Measurements from ENCODE around the gene KLHL9. TPM values are rescaled to one million over a fixed set of nuclear protein-coding genes. Genes with fewer than 3 reads are reported as not detected.

KLHL9 gene
- total RNA-seq, 2 experiments from 2014 or later: 15.9 to 16.0 TPM

DNA sequence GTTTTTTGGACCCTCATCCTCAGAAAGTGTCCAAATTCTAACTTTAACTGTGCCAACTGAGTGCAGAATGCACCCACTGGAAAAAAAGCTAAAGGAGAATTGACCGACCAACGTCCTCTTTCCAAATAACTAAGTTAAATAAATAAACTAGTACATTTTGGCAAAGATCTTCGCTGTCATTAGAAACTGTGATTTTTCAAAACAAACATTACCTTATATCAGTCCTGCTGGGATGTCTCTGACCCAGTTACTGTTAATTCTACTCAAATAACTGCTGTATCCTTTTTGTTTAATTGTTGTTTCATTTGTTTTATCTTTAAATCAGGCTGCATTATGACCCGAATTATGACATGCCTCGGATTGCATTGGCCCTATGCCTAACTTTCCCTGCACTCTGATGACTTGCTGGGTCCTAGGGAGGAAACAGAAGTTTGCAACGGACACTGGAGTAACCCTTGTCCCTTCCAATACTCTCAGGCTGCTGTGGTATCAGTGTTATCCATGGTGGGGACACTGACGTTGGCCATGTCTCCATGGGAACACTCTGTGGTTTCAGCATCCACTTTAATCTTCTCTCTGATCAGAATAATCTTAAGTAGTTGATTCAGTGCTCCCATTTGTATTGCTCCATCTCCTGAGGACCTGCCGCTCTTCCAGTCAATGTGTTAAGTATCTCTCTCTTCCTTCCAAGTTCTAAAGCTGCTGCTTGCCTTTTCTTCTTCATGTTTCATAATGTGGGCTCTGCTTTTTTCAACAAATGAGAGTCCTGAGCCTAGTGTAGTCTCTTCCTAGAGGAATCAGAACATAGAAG, 19.0 kb downstream of the KLHL9 start:
- ChIA-PET CTCF (interaction anchor here (1.3 to 2.7 kb wide), 3 partner anchors 80 to 139 kb away, joined by 3 to 11 read pairs (median 7); no protein-coding TSS in a partner anchor), POLR2A (no interaction called here)
- H3K4me3 Mint-ChIP-seq: no peak overlapping the region
- no peaks in the 10 kb centered on the region for H3K27me3 Mint-ChIP-seq
- DNase-seq: no peak
- H3K4me1 Mint-ChIP-seq (ENCODE audit: low read depth): peaks cover 1% of the 10 kb centered on the region
- H3K9me3 Mint-ChIP-seq: no peaks in the 10 kb centered on the region
- intact Hi-C loops (cut with micrococcal nuclease): no loop called here
- no peak overlapping the region for H3K27ac Mint-ChIP-seq
- peaks cover 3% of the 10 kb centered on the region for H3K36me3 Mint-ChIP-seq

DNA sequence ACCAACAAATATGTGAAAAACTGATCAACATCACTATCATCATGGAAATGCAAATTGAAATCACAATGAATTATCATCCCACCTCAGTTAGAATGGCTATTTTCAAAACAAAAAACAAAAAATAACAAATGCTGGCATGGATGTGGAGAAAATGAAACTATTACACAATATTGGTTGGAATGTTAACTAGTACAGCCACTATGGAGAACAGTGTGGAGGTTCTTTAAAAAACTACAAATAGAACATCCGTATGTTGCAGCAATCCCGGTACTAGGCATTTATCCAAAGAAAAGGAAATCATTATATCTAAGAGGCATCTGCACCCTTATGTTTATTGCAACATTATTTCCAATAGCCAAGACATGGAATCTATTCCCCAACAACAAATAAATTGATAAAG, 21.1 kb downstream of the KLHL9 start:
- no peak for DNase-seq
- POLR2A ChIA-PET: no interaction called here
- no peaks in the 10 kb centered on the region for H3K27me3 Mint-ChIP-seq
- H3K4me1 Mint-ChIP-seq (ENCODE audit: low read depth): peaks cover 1% of the 10 kb centered on the region
- H3K36me3 Mint-ChIP-seq: no peaks in the 10 kb centered on the region
- H3K4me3 Mint-ChIP-seq: no peak overlapping the region
- no peak overlapping the region for H3K27ac Mint-ChIP-seq
- H3K9me3 Mint-ChIP-seq: no peaks in the 10 kb centered on the region
- CTCF ChIA-PET: interaction anchor here (1.4 to 1.5 kb wide), 2 partner anchors 12 to 120 kb away, joined by 6 read pairs; no protein-coding TSS in a partner anchor
- intact Hi-C loops (cut with micrococcal nuclease): no loop called here

DNA sequence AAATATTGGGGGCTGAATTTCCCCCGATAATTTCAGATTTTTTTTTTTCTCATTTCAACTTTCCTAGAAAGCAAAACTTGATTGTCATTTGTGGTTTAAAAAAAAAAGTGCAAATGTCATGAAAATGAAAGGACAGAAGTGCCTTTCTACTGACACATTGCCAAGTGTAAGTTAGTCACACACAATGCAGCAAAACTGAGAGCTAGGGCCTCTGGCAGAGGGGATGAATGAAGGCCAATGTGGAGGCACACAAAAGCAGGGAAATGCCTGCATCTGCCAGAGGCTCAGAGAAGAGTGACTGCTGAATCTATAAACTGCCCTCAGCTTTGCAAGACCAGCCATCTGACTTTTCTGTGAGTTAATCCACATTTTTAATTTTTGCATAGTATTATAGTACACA, 23.3 kb downstream of the KLHL9 start:
- Mint-ChIP-seq H3K4me3 (no peak overlapping the region), H3K36me3 (no peaks in the 10 kb centered on the region), H3K27ac (no peak overlapping the region), H3K4me1 (ENCODE audit: low read depth) (no peaks in the 10 kb centered on the region), H3K9me3 (no peaks in the 10 kb centered on the region), H3K27me3 (peaks cover 8% of the 10 kb centered on the region)
- ChIA-PET CTCF (interaction anchor here (1.0 kb wide), 1 partner anchor 144 kb away, joined by 3 read pairs; no protein-coding TSS in a partner anchor), POLR2A (no interaction called here)
- intact Hi-C loops (cut with micrococcal nuclease): no loop called here
- DNase-seq: no peak

DNA sequence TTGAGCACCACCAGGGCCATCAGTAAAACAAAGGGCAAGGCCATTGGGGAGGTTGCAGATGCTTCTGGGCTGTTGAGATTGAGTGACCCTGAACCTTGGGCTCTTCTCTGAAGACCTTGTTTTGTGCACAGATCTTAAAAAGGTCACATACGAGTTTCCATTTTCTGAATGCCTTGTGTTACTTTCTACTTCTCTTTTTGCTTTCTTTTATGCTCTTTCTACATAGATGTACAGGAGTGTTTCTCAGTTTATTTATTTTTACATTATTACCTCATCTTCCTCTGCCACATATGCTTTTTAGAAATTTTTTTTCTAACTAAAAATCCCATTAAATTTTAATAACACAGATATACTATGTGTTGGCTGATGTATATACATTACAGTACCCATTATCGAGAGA, 30.0 kb downstream of the KLHL9 start, which contains the start of gene IFNA5:
IFNA5 (minus strand) TSS at position 101 of the 400 bp plus-strand sequence; CDS start at position 44, 57 bp downstream.
- CTCF ChIA-PET: no interaction called here
- peaks cover 36% of the 10 kb centered on the region for H3K27me3 Mint-ChIP-seq
- no peak within 1 kb of the TSS for H3K27ac Mint-ChIP-seq
- H3K4me3 Mint-ChIP-seq: no peak within 1 kb of the TSS
- DNase-seq: no peak
- POLR2A ChIA-PET: no interaction called here
- no peaks in the 10 kb centered on the region for H3K36me3 Mint-ChIP-seq
- H3K9me3 Mint-ChIP-seq: no peaks in the 10 kb centered on the region
- intact Hi-C loops (cut with micrococcal nuclease): no loop called here
- no peaks in the 10 kb centered on the region for H3K4me1 Mint-ChIP-seq (ENCODE audit: low read depth)

DNA sequence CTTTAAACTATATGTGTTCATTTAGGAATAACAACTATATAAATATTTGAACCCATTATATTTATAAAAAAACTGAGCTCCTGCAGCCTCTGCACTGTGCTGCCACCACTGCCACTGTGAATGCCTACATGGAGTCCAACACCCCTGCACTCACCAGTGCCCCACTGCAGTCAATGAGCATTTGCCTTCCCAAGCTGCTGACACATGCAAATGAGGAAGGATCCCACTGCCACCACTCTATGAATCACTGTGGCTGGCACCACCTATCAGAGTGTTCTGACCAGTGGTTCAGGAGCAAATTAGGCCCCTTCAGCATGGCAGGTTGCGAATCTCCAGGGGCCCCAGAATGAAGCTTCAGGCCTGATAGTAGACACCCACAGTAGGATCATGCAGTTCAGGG, 39.2 kb downstream of the KLHL9 start:
- peaks cover 27% of the 10 kb centered on the region for H3K27me3 Mint-ChIP-seq

DNA sequence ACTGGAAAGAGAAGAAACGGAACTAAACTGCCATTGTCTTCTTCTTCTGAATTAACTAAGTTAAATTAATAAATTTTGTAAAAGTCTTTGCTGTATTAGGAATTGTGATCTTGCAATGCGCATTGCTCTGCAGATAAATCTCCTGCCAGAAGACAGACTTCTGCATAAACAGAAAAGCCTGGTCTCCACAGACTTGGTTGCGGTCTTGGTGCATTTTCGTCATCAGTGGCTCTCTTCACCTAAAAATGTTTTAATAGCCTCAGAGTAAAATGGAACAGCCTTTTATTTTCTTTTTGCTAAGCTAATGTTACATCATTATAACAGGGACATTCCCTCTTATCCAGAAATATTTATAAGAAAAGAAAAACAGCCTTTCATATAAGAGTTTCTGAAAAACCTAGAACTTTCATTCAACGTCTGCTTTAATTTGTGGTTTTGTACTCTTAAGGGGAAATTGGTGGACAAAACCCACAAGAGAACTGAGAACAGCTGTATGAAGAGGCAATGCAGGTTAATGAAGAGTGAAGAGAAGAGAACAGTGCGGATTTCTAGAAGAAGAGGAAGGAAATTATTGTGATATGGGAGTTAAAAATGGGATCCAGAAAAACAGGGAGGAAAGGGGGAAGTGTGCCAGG, 40.2 kb downstream of the KLHL9 start:
- Mint-ChIP-seq H3K4me1 (ENCODE audit: low read depth) (peaks cover 2% of the 10 kb centered on the region), H3K9me3 (peaks cover 4% of the 10 kb centered on the region), H3K27me3 (peaks cover 18% of the 10 kb centered on the region), H3K27ac (no peak overlapping the region), H3K4me3 (no peak overlapping the region), H3K36me3 (peaks cover 1% of the 10 kb centered on the region)
- DNase-seq: no peak
- CTCF ChIA-PET: no interaction called here
- POLR2A ChIA-PET: no interaction called here
- intact Hi-C loops (cut with micrococcal nuclease): no loop called here

More for the DNA sequence above, 39.2 kb downstream of the KLHL9 start:
- Mint-ChIP-seq H3K9me3 (peaks cover 4% of the 10 kb centered on the region), H3K4me1 (ENCODE audit: low read depth) (peaks cover 2% of the 10 kb centered on the region), H3K27ac (no peak overlapping the region), H3K36me3 (peaks cover 1% of the 10 kb centered on the region), H3K4me3 (no peak overlapping the region)
- intact Hi-C loops (cut with micrococcal nuclease): no loop called here
- ChIA-PET CTCF (interaction anchor here (1.5 to 1.7 kb wide), 2 partner anchors 43 to 100 kb away, joined by 4 to 5 read pairs; no protein-coding TSS in a partner anchor), POLR2A (interaction anchor here (0.6 kb wide), 1 partner anchor 24 kb away, joined by 6 read pairs; no protein-coding TSS in a partner anchor)
- DNase-seq: no peak

DNA sequence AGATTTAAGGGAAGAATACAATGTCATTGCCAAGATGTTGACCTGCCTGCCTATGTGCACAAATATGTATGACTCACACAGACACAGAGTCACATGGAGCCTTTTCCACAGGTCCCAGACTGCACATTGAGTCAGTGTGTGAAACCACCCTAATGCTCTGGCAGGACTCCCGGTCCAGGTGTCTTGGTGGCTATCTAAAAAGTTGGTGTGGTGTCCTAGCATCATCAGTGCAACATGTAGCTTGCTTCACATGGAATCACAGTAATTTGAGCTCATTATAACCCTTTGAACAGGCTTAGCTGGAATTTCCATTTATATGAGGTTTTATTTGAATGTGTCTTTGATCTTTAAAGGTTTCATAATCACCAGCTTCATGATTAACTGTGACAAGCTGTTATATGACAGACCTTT, 40.8 kb downstream of the KLHL9 start:
- H3K4me3 Mint-ChIP-seq: no peak overlapping the region
- CTCF ChIA-PET: no interaction called here
- POLR2A ChIA-PET: no interaction called here
- H3K4me1 Mint-ChIP-seq (ENCODE audit: low read depth): peaks cover 2% of the 10 kb centered on the region
- peaks cover 1% of the 10 kb centered on the region for H3K36me3 Mint-ChIP-seq
- peaks cover 4% of the 10 kb centered on the region for H3K9me3 Mint-ChIP-seq
- no peak for DNase-seq
- H3K27me3 Mint-ChIP-seq: peaks cover 14% of the 10 kb centered on the region
- H3K27ac Mint-ChIP-seq: no peak overlapping the region
- intact Hi-C loops (cut with micrococcal nuclease): no loop called here

DNA sequence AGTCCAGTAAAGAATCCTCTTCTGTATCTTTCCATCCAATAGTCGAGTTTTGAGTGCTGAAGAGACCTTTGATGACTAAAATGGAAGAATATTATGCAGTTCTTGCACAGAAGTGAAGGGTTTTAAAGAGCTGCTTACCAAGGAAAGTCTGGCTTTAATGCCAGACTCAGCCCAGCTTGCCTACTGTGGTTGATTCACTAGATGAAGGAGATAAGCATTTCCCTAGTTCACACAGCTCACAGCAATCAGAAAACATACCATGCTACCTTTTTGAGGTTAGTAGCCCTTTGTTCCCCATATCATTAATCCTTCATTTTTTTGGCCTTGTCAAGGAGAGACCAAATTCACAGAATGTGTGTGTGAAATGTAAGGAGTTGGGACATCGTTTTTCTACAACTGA, 45.4 kb downstream of the KLHL9 start:
- H3K4me3 Mint-ChIP-seq: no peak overlapping the region
- CTCF ChIA-PET: no interaction called here
- H3K9me3 Mint-ChIP-seq: no peaks in the 10 kb centered on the region
- no peaks in the 10 kb centered on the region for H3K36me3 Mint-ChIP-seq
- peaks cover 10% of the 10 kb centered on the region for H3K27me3 Mint-ChIP-seq
- H3K4me1 Mint-ChIP-seq (ENCODE audit: low read depth): no peaks in the 10 kb centered on the region
- intact Hi-C loops (cut with micrococcal nuclease): no loop called here
- no peak overlapping the region for H3K27ac Mint-ChIP-seq
- no peak for DNase-seq
- POLR2A ChIA-PET: no interaction called here

DNA sequence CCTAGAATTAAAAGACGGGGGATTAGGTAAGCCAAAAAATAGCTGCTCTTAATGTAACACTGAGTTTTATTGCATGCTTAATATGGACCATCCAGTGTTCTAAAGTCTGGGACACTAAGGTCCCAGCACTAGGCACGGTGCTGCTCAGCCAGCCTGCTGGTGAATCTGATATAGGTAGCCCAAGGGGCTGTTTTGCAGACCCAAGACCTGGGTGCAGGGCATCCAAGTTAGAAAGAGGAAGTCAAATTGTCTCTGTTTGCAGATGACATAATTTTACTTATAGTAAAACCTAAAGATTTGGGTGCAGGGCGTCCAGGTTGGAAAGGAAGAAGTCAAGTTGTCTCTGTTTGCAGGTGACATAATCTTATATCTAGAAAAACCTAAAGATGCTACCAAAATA, 47.9 kb downstream of the KLHL9 start:
- Mint-ChIP-seq H3K9me3 (no peaks in the 10 kb centered on the region), H3K4me3 (no peak overlapping the region), H3K27me3 (peaks cover 8% of the 10 kb centered on the region), H3K27ac (no peak overlapping the region), H3K4me1 (ENCODE audit: low read depth) (no peaks in the 10 kb centered on the region), H3K36me3 (no peaks in the 10 kb centered on the region)
- ChIA-PET POLR2A (no interaction called here), CTCF (no interaction called here)
- intact Hi-C loops (cut with micrococcal nuclease): no loop called here
- no peak for DNase-seq

DNA sequence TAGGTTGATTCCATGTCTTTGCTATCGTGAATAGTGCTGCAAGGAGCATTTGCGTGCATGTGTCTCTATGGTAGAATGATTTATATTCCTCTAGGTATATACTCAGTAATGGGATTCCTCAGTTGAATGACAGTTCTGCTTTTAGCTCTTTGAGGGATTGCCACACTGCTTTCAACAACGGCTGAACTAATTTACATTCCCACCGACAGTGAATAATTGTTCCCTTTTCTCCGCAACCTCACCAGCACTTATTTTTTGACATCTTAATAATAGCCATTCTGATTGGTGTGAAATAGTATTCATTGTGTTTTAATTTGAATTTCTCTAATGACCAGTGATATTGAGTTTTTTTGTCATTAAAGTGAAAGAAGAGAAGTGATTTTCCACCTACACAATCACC, 48.5 kb downstream of the KLHL9 start:
- Mint-ChIP-seq H3K36me3 (no peaks in the 10 kb centered on the region), H3K4me3 (no peak overlapping the region), H3K27me3 (peaks cover 8% of the 10 kb centered on the region), H3K27ac (no peak overlapping the region), H3K4me1 (ENCODE audit: low read depth) (no peaks in the 10 kb centered on the region), H3K9me3 (no peaks in the 10 kb centered on the region)
- intact Hi-C loops (cut with micrococcal nuclease): no loop called here
- CTCF ChIA-PET: no interaction called here
- no peak for DNase-seq
- POLR2A ChIA-PET: no interaction called here

DNA sequence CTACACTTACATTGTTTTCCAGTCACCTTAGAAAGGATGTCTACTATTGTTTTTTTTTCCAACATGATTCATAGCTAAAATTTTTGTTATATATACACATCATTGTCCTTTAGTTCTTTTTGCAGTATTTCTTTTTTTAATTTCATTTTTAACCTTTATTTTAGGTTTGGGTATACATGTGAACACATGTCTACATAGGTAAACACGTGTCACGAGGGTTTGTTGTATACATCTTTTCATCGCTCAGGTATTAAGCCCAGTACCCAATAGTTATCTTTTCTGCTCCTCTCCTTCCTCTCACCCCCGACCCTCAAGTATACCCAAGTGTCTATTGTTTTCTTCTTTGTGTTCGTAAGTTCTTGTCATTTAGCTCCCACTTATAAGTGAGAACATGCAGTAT, 49.1 kb downstream of the KLHL9 start:
- ChIA-PET CTCF (no interaction called here), POLR2A (no interaction called here)
- H3K4me1 Mint-ChIP-seq (ENCODE audit: low read depth): no peaks in the 10 kb centered on the region
- intact Hi-C loops (cut with micrococcal nuclease): no loop called here
- H3K9me3 Mint-ChIP-seq: no peaks in the 10 kb centered on the region
- H3K36me3 Mint-ChIP-seq: no peaks in the 10 kb centered on the region
- H3K27ac Mint-ChIP-seq: no peak overlapping the region
- H3K27me3 Mint-ChIP-seq: peaks cover 8% of the 10 kb centered on the region
- no peak overlapping the region for H3K4me3 Mint-ChIP-seq
- DNase-seq: no peak

DNA sequence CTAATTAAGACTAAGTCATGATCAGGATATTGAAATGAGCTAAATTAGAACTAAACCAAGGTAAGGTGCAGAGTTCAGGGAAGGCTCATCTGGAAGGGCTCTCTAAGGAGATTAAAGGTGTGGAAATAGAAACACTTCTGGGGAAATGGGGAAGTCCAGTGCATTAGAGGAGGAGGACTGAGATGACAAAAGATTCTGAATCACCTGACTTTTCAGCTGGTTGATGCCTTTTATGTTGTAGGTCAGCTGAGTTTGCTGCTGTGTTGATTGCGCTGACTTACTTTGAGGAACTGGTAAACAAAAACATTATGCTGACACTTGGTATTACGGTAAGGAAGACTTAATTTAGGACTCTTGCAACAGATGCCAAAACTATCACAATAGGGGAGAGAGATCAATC, 53.9 kb downstream of the KLHL9 start:
- CTCF ChIA-PET: interaction anchor here (0.9 kb wide), 1 partner anchor 115 kb away, joined by 3 read pairs; no protein-coding TSS in a partner anchor
- DNase-seq: no peak
- no peak overlapping the region for H3K4me3 Mint-ChIP-seq
- H3K9me3 Mint-ChIP-seq: no peaks in the 10 kb centered on the region
- POLR2A ChIA-PET: no interaction called here
- H3K4me1 Mint-ChIP-seq (ENCODE audit: low read depth): no peaks in the 10 kb centered on the region
- H3K27me3 Mint-ChIP-seq: peaks cover 10% of the 10 kb centered on the region
- no peak overlapping the region for H3K27ac Mint-ChIP-seq
- intact Hi-C loops (cut with micrococcal nuclease): no loop called here
- H3K36me3 Mint-ChIP-seq: no peaks in the 10 kb centered on the region
